Dermis microvascular lymphatic vessel endothelial cell (primary cell): ENCODE results near the gene UBQLN2. TPM values are rescaled to one million over a fixed set of nuclear protein-coding genes. Genes with fewer than 3 reads are reported as not detected.

Source experiments
- total RNA-seq: library from RNA; depleted of rRNA; stranded (reverse); fragments of >200 nt; gene quantifications from 2 replicates; pipeline ENCODE4 v1.2.1, GENCODE V29; 2014

Gene UBQLN2
- total RNA-seq, 1 donor from 2014 or later: 3.2 TPM

Other genes with a start within 250 kb of the UBQLN2 start
- 4.6 and 6.7 TPM in 2 replicates for gene NBDY, start 165.6 kb downstream of the UBQLN2 start, total RNA-seq